ENCODE measurements around the gene DRD4.

- no peak for TF ChIP-seq TARDBP (IDR thresholded peaks at IDR 0.05)
- no peak for TF ChIP-seq FOXM1 (IDR thresholded peaks at IDR 0.05; ENCODE audit: borderline replicate concordance)
- TF ChIP-seq SP1 (IDR thresholded peaks at IDR 0.05): no peak
- TF ChIP-seq, protein P1, sequence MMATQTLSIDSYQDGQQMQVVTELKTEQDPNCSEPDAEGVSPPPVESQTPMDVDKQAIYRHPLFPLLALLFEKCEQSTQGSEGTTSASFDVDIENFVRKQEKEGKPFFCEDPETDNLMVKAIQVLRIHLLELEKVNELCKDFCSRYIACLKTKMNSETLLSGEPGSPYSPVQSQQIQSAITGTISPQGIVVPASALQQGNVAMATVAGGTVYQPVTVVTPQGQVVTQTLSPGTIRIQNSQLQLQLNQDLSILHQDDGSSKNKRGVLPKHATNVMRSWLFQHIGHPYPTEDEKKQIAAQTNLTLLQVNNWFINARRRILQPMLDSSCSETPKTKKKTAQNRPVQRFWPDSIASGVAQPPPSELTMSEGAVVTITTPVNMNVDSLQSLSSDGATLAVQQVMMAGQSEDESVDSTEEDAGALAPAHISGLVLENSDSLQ (IDR thresholded peaks at IDR 0.05): no peak
- no peak for TF ChIP-seq ZNF384 (IDR thresholded peaks at IDR 0.05)
- TF ChIP-seq HDGF (IDR thresholded peaks at IDR 0.05; ENCODE audit: borderline replicate concordance): no peak
- TF ChIP-seq FOXK2 (IDR thresholded peaks at IDR 0.05): no peak
Observed at GRCh38 chr11:611001-611996, 25.8 kb upstream of the DRD4 start.
